ENCODE results near the gene FOSB.

DNA sequence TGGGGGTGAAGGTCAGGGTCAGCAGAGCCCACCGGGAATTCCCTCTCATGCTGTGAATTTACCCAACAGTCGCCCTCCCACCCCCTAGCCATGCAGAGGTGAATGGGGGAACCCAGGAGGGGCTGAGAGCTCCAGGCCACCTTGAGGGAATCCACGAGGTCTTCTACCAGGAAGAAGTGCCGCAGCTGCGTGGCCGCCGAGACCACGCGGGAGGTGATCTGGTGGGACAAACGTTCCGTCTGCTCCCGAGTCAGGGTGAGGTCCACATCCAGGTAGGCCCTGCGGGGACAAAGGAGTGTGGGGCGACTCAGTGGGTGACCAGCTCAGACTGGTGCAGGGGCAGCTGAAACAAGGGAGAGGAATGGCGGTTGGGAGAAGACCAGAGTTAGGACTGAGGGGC lies 20.9 kb downstream of the FOSB start:
- TF ChIP-seq EZH2phosphoT487 (IDR thresholded peaks at IDR 0.05; ENCODE audit: low read depth) (no peak), CTCF (IDR thresholded peaks at IDR 0.05; ENCODE audit: low read depth, low read length) (no peak)

Measured in OCI-LY3 (cell line).